ENCODE measurements around the gene TMEM120A.

The TMEM120A gene

GRCh38 chr7:75943864-75944263, 50.5 kb downstream of the TMEM120A start:
- no peak for DNase-seq (ENCODE audit: low read depth in 1 of 2, low spot score in 1 of 2)
- no peak overlapping the region for H3K4me3 ChIP-seq (replicated peaks; ENCODE audit: insufficient read depth, low read length)
- TF ChIP-seq REST (IDR thresholded peaks at IDR 0.05; ENCODE audit: insufficient replicate concordance, low read depth): no peak
- TF ChIP-seq CTCF (IDR thresholded peaks at IDR 0.05; ENCODE audit: insufficient read depth, low read length): no peak
- no peak for TF ChIP-seq POLR2AphosphoS5 (IDR thresholded peaks at IDR 0.05; ENCODE audit: low read depth)
- TF ChIP-seq GABPA (IDR thresholded peaks at IDR 0.05; ENCODE audit: low read depth): no peak
- no peak for TF ChIP-seq SPI1 (IDR thresholded peaks at IDR 0.05; ENCODE audit: borderline replicate concordance, low read depth)
- H3K27me3 ChIP-seq (ENCODE audit: insufficient read depth, poor library complexity, severe bottlenecking): no peaks in the 10 kb centered on the region
- H3K27ac ChIP-seq (replicated peaks): no peak overlapping the region

- H3K27ac ChIP-seq (replicated peaks): no peak overlapping the region
- H3K4me3 ChIP-seq (replicated peaks; ENCODE audit: insufficient read depth, low read length): no peak overlapping the region
- TF ChIP-seq REST (IDR thresholded peaks at IDR 0.05; ENCODE audit: insufficient replicate concordance, low read depth) (no peak), SPI1 (IDR thresholded peaks at IDR 0.05; ENCODE audit: borderline replicate concordance, low read depth) (no peak), CTCF (IDR thresholded peaks at IDR 0.05; ENCODE audit: insufficient read depth, low read length) (no peak), POLR2AphosphoS5 (IDR thresholded peaks at IDR 0.05; ENCODE audit: low read depth) (no peak), GABPA (IDR thresholded peaks at IDR 0.05; ENCODE audit: low read depth) (no peak)
- H3K27me3 ChIP-seq (ENCODE audit: insufficient read depth, poor library complexity, severe bottlenecking): no peaks in the 10 kb centered on the region
- DNase-seq (ENCODE audit: low read depth in 1 of 2, low spot score in 1 of 2): no peak
Observed at GRCh38 chr7:75938921-75939320, 55.5 kb downstream of the TMEM120A start.

GRCh38 chr7:75937958-75938786, 56.2 kb downstream of the TMEM120A start:
- Histone ChIP-seq H3K4me3 (replicated peaks; ENCODE audit: insufficient read depth, low read length) (no peak overlapping the region), H3K27me3 (ENCODE audit: insufficient read depth, poor library complexity, severe bottlenecking) (no peaks in the 10 kb centered on the region), H3K27ac (replicated peaks) (no peak overlapping the region)
- DNase-seq (ENCODE audit: low read depth in 1 of 2, low spot score in 1 of 2): no peak
- TF ChIP-seq CTCF (IDR thresholded peaks at IDR 0.05; ENCODE audit: insufficient read depth, low read length): no peak
- no peak for TF ChIP-seq POLR2AphosphoS5 (IDR thresholded peaks at IDR 0.05; ENCODE audit: low read depth)
- no peak for TF ChIP-seq REST (IDR thresholded peaks at IDR 0.05; ENCODE audit: insufficient replicate concordance, low read depth)

Measured in HL-60 (cell line).